OCI-LY1 (cell line): ENCODE measurements around the gene KLHL1.

ENCODE experiments used
- H2AFZ ChIP-seq: fragments of 200-600 bp; sonication (generic), shearing (Covaris generic); 2 replicates; pipeline ENCODE4 v1.6.0; 2014; ENCODE audit warnings: antibody characterized with exemption, mild to moderate bottlenecking, low read length
- H3F3A ChIP-seq: fragments of 200-600 bp; sonication (generic), shearing (Covaris generic); 2 replicates; pipeline ENCODE4 v1.6.0; 2014; ENCODE audit warnings: mild to moderate bottlenecking, antibody characterized with exemption, low read length, moderate library complexity; ENCODE audit not compliant: insufficient read depth
- H3K27ac ChIP-seq: fragments of 200-600 bp; sonication (generic); 2 replicates; pipeline ENCODE4 v1.5.1; 2014; ENCODE audit warnings: low read length, mixed run types, mild to moderate bottlenecking, low read depth; ENCODE audit not compliant: poor library complexity, severe bottlenecking
- H3K27me3 ChIP-seq: fragments of 200-600 bp; sonication (generic); 2 replicates; pipeline ENCODE4 v1.6.0; 2014; ENCODE audit warnings: antibody characterized with exemption, mild to moderate bottlenecking, low read length, moderate library complexity; ENCODE audit not compliant: insufficient read depth
- H3K36me3 ChIP-seq: fragments of 200-600 bp; sonication (generic); 2 replicates; pipeline ENCODE4 v1.6.1; 2014; ENCODE audit warnings: mild to moderate bottlenecking, antibody characterized with exemption, low read length, moderate library complexity, mixed read lengths; ENCODE audit not compliant: insufficient read depth
- H3K4me1 ChIP-seq: fragments of 200-600 bp; sonication (generic); 2 replicates; pipeline ENCODE4 v1.5.1; 2014; ENCODE audit warnings: mild to moderate bottlenecking, low read length, moderate library complexity; ENCODE audit not compliant: insufficient read depth, severe bottlenecking
- H3K4me2 ChIP-seq: fragments of 200-600 bp; sonication (generic), shearing (Covaris generic); 2 replicates; pipeline ENCODE4 v1.6.1; 2014; ENCODE audit warnings: low read length
- H3K4me3 ChIP-seq: fragments of 200-600 bp; sonication (generic); 2 replicates; pipeline ENCODE4 v1.5.1; 2014; ENCODE audit warnings: low read length, low read depth, mild to moderate bottlenecking, mixed read lengths; ENCODE audit not compliant: poor library complexity, severe bottlenecking
- H3K79me2 ChIP-seq: fragments of 200-600 bp; shearing (Covaris generic); 2 replicates; pipeline ENCODE4 v1.6.1; 2016; ENCODE audit warnings: mixed run types, low read length, mixed read lengths; ENCODE audit not compliant: insufficient read depth
- H3K9ac ChIP-seq: fragments of 200-600 bp; sonication (generic), shearing (Covaris generic); 2 replicates; pipeline ENCODE4 v1.6.1; 2014; ENCODE audit warnings: mild to moderate bottlenecking, low read length, mixed read lengths
- H3K9me2 ChIP-seq: fragments of 200-600 bp; sonication (generic), shearing (Covaris generic); 2 replicates; pipeline ENCODE4 v1.6.1; 2014; ENCODE audit warnings: low read depth, mild to moderate bottlenecking, low read length, mixed read lengths
- H3K9me3 ChIP-seq: fragments of 200-600 bp; shearing (Covaris generic); 2 replicates; pipeline ENCODE4 v1.6.1; 2014; ENCODE audit warnings: low read length, mixed read lengths
- H4K20me1 ChIP-seq: fragments of 200-600 bp; sonication (generic), shearing (Covaris generic); 2 replicates; pipeline ENCODE4 v1.6.0; 2016; ENCODE audit warnings: mild to moderate bottlenecking, low read length; ENCODE audit not compliant: insufficient read depth
- EZH2 ChIP-seq: fragments of 200-600 bp; sonication (generic), shearing (Covaris generic); IDR thresholded peaks from 2 replicates; pipeline ENCODE4 v1.8.0; 2017; ENCODE audit warnings: borderline replicate concordance, mixed run types, mild to moderate bottlenecking, antibody characterized with exemption, low read length, moderate library complexity, mixed read lengths
- TF ChIP-seq, protein P1 (sequence below): fragments of 200-600 bp; sonication (generic), shearing (Covaris generic); IDR thresholded peaks from 2 replicates; pipeline ENCODE4 v1.5.1; 2017; ENCODE audit warnings: mild to moderate bottlenecking, antibody characterized with exemption, low read length, moderate library complexity, mixed read lengths

The KLHL1 gene

DNA sequence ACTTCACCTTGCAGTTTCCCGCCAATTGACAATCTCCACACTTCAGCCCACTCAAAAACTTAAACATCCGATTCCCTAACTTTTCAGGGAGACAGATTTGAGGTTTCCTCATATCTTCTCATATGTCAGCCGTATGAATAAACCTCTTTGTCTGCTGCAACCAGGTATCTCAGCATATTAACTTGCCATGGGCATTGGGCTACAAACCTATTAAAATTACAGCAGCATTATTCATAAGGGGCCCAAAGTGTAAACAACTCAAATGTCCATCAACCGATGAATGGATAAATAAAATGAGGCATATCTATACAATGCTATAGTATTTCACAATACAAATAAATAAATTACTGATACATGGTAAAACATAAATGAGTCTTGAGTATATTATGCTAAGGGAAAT is 180.0 kb downstream of the KLHL1 start:
- no peak overlapping the region for H3K27ac ChIP-seq
- H4K20me1 ChIP-seq, result no peaks in the 10 kb centered on the region
- no peaks in the 10 kb centered on the region for H3F3A ChIP-seq
- no peaks in the 10 kb centered on the region for H3K9me3 ChIP-seq
- H2AFZ ChIP-seq, result no peak overlapping the region
- no peaks in the 10 kb centered on the region for H3K36me3 ChIP-seq
- H3K4me2 ChIP-seq, result no peak overlapping the region
- TF ChIP-seq EZH2, result no peak
- TF ChIP-seq, protein P1, sequence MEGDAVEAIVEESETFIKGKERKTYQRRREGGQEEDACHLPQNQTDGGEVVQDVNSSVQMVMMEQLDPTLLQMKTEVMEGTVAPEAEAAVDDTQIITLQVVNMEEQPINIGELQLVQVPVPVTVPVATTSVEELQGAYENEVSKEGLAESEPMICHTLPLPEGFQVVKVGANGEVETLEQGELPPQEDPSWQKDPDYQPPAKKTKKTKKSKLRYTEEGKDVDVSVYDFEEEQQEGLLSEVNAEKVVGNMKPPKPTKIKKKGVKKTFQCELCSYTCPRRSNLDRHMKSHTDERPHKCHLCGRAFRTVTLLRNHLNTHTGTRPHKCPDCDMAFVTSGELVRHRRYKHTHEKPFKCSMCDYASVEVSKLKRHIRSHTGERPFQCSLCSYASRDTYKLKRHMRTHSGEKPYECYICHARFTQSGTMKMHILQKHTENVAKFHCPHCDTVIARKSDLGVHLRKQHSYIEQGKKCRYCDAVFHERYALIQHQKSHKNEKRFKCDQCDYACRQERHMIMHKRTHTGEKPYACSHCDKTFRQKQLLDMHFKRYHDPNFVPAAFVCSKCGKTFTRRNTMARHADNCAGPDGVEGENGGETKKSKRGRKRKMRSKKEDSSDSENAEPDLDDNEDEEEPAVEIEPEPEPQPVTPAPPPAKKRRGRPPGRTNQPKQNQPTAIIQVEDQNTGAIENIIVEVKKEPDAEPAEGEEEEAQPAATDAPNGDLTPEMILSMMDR, result no peak
- H3K79me2 ChIP-seq, result no peaks in the 10 kb centered on the region
- H3K27me3 ChIP-seq, result no peaks in the 10 kb centered on the region
- no peaks in the 10 kb centered on the region for H3K9me2 ChIP-seq
- no peak overlapping the region for H3K4me3 ChIP-seq
- no peaks in the 10 kb centered on the region for H3K4me1 ChIP-seq
- no peak overlapping the region for H3K9ac ChIP-seq

DNA sequence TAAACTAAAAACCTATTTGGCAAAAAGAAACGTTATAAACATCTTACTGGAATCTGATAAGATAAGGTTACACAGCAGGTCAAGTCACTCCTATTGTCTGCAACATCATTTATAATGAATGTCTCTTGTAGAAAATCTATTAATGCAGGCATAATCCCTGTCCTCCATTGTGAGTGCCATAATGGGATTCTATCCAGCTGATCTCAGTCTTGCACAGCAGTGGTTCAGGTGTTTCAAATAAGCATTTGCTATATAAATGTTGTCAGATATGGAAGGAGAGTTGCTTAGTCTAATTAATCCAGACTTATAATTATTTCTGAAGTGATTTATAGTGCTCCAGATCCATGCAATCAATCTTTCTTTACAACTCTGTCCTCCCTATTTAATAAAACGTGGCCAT is 187.1 kb downstream of the KLHL1 start:
- H3K4me3 ChIP-seq, result no peak overlapping the region
- H3K4me1 ChIP-seq, result no peaks in the 10 kb centered on the region
- H3K9me3 ChIP-seq, result no peaks in the 10 kb centered on the region
- no peaks in the 10 kb centered on the region for H3K27me3 ChIP-seq
- no peaks in the 10 kb centered on the region for H3K36me3 ChIP-seq
- H3K9ac ChIP-seq, result no peak overlapping the region
- H3K27ac ChIP-seq, result no peak overlapping the region
- H2AFZ ChIP-seq, result no peak overlapping the region
- no peak overlapping the region for H3K4me2 ChIP-seq
- H3K79me2 ChIP-seq, result no peaks in the 10 kb centered on the region
- H3K9me2 ChIP-seq, result no peaks in the 10 kb centered on the region; the same call in 1 of the 2 replicates
- H4K20me1 ChIP-seq, result no peaks in the 10 kb centered on the region
- no peaks in the 10 kb centered on the region for H3F3A ChIP-seq
- no peak for TF ChIP-seq EZH2
- TF ChIP-seq, protein P1, result no peak

DNA sequence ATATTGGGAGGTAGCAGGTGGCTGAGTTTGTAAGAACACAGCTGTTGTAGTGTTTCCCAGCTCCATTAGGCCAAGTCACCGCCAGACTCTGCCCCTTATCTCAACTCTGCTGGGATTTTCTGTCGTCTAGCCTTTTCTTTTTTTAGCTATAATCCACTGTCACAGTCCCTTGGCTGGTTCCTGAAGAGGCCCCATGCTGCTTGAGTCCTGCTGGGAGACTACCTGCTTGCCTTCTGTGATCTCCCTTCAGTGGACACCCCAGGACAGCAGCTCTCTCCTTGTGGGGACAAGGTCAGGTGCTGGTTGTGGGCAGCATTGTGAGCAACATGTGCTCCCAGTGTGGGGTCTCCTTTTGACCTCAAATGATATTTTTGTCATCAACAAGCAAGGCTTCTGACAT is 195.6 kb downstream of the KLHL1 start:
- Histone ChIP-seq H3K4me2 (no peak overlapping the region), H3K36me3 (no peaks in the 10 kb centered on the region), H2AFZ (no peak overlapping the region), H3K9ac (no peak overlapping the region), H3F3A (no peaks in the 10 kb centered on the region), H3K4me3 (no peak overlapping the region), H3K9me3 (no peaks in the 10 kb centered on the region), H3K4me1 (no peaks in the 10 kb centered on the region), H3K27ac (no peak overlapping the region), H3K9me2 (no peaks in the 10 kb centered on the region; the same call in 1 of the 2 replicates), H3K27me3 (no peaks in the 10 kb centered on the region), H3K79me2 (no peaks in the 10 kb centered on the region), H4K20me1 (no peaks in the 10 kb centered on the region)
- TF ChIP-seq, protein P1, result no peak
- TF ChIP-seq EZH2, result no peak
